Measurements from ENCODE around the gene MITF. TPM values are rescaled to one million over a fixed set of nuclear protein-coding genes. Genes with fewer than 3 reads are reported as not detected.

The MITF gene
- total and polyA plus RNA-seq, 2 of the 4 experiments (the other 2 are of a cell fraction), result 6.5 to 16.7 TPM

DNA sequence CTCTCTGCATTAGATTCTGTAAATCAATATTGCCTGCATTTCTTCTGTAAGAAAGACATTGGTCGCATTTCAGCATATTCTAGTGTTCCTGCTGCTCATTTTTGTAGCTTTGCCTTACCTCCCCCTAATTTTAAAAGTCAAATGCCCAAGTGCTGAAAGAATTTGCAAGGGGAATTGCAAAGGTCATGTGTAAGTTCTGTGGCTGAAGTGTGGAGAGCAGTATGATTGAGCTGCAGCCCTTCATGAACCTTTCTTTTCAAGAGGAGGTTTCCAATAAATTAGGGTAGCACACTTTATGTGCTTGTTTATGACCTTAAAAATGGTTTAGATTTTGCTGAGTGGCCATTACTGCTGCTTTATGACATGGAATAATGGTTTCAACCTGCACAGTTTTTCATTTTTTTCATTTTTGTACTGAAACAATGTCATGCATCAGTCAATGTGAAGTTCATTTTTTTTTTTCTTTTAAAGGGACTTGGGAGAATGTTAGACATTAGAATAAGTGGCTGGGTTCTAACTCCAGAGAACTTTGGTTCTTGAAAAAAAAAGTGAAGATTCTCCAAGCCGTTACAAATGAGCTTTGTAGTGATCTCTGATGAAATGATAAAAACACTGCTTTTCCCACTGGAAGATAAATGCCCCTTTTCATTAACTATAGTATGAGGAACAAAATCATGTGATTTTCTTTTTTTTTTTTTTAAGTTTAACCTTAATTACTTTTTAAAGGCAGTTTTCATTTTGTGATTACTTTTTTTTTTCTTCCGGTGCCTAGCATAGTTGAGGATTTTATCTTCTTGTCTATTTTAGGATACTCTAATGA, 99.6 kb downstream of the MITF start:
- Histone ChIP-seq H3K4me3 (ENCODE audit: insufficient read depth, low read depth, low read length) (peak overlapping the region; percentile 49; the same call in 1 of the 2 replicates), H3K79me1 (ENCODE audit: low read depth in 1 of 2, low read length in 2 of 2) (peaks cover 18 to 26% of the 10 kb centered on the region in 2 experiments), H3K27ac (ENCODE audit: insufficient read depth, low read length) (peak overlapping the region; percentile 98), H2AFZ (replicated peaks; ENCODE audit: low read length, poor library complexity) (no peak overlapping the region), H3K4me2 (ENCODE audit: low read depth, low read length) (peak overlapping the region; percentile 93), H4K5ac (ENCODE audit: low read depth, low read length) (peak overlapping the region; percentile 98), H4K8ac (ENCODE audit: low read depth in 2 of 2, low read length in 2 of 2) (peak overlapping the region; percentile 71 to 92), H4K91ac (ENCODE audit: insufficient read depth, low read depth, low read length) (peak overlapping the region; percentile 92), H2BK120ac (ENCODE audit: low read depth, low read length) (peak overlapping the region; percentile 84), H2BK15ac (ENCODE audit: low read depth, low read length) (peak overlapping the region; percentile 79; the same call in 2 of the 3 replicates), H3K9me1 (ENCODE audit: insufficient read depth, low read length) (peaks cover 5% of the 10 kb centered on the region), H3K14ac (replicated peaks; ENCODE audit: low read depth, low read length) (peak overlapping the region; percentile 94), H3K9me3 (ENCODE audit: control insufficient read depth, insufficient read depth, low read length) (peaks cover 1% of the 10 kb centered on the region; the same call in 1 of the 2 replicates), H3K56ac (ENCODE audit: extremely low read depth, insufficient read depth, low read length) (peak overlapping the region; percentile 87), H2BK5ac (ENCODE audit: low read depth, low read length, poor library complexity, severe bottlenecking) (peak overlapping the region; percentile 94), H2BK20ac (ENCODE audit: low read depth, low read length) (peak overlapping the region; percentile 88), H4K20me1 (ENCODE audit: insufficient read depth, low read length) (no peaks in the 10 kb centered on the region), H3K4ac (ENCODE audit: low read depth, low read length) (peak overlapping the region; percentile 85), H3K36me3 (ENCODE audit: control insufficient read depth, insufficient read depth, low read length) (no peaks in the 10 kb centered on the region), H3K4me1 (ENCODE audit: control insufficient read depth, insufficient read depth, low read length) (peaks cover 15% of the 10 kb centered on the region), H3K18ac (ENCODE audit: low read depth, low read length) (peak overlapping the region; percentile 96), H3K27me3 (ENCODE audit: control insufficient read depth, insufficient read depth, low read length) (no peaks in the 10 kb centered on the region), H2AK5ac (ENCODE audit: low read depth, low read length) (peak overlapping the region; percentile 80; the same call in 1 of the 2 replicates), H3K9ac (ENCODE audit: low read depth, low read length) (peak overlapping the region; percentile 84), H2AK9ac (replicated peaks; ENCODE audit: low read depth, low read length, poor library complexity) (no peak overlapping the region), H3K23ac (ENCODE audit: low read depth, low read length) (peak overlapping the region; percentile 39; the same call in 1 of the 2 replicates)
- ChIA-PET POLR2A (ENCODE audit: unreplicated experiment) (no interaction called here), CTCF (interaction anchor here (0.6 to 1.4 kb wide), 4 partner anchors 23 to 793 kb away, joined by 3 to 6 read pairs (median 3); no protein-coding TSS in a partner anchor)
- dilution Hi-C loops (cut with HindIII; ENCODE audit: low sequenced_read_pairs, unreplicated experiment) (no loop called here), in situ Hi-C loops (cut with MboI; ENCODE audit: low sequenced_read_pairs) (no loop called here), intact Hi-C loops (cut with micrococcal nuclease) (no loop called here)
- TF ChIP-seq MAFK (IDR thresholded peaks at IDR 0.05; ENCODE audit: low read depth, low read length) (peak; percentile 62), BHLHE40 (IDR thresholded peaks at IDR 0.05; ENCODE audit: low read depth, low read length) (no peak), FOS (IDR thresholded peaks at IDR 0.05; ENCODE audit: low read depth, low read length) (no peak), NFE2L2 (IDR thresholded peaks at IDR 0.05; ENCODE audit: low read depth, low read length) (no peak)
- ATAC-seq (ENCODE audit: low read depth) (peak; percentile 30), DNase-seq (no peak)
- WGBS, 2 experiments (ENCODE audit: extremely low coverage in 2 of 2, insufficient read length in 1 of 2), result no CpG with 5 or more reads among the region's 3 CpGs
- TSS peak; percentile 67 for BruUV-seq (replicated peaks)

Measured in IMR-90 (cell line).